Ascending aorta (tissue), 2 donors: ENCODE data around the gene C15orf40. TPM values are rescaled to one million over a fixed set of nuclear protein-coding genes. Genes with fewer than 3 reads are reported as not detected.
"Not testable (repeated sequence)": the region's sequence is repeated elsewhere in the genome, so short reads cannot be mapped to it uniquely, and the experiment has no call there.

Experiments
- DNase-seq, 2 donors: peaks; one replicate each; pipeline ENCODE4 v3.0.0-alpha.2; 2019; ENCODE audit warnings: low spot score in 2 of 2
- H3K27ac ChIP-seq, 2 donors: fragments of 200-600 bp; sonication (generic); one replicate each; pipeline ENCODE4 v1.5.1; 2016 to 2017; ENCODE audit warnings: mild to moderate bottlenecking in 1 of 2
- H3K27me3 ChIP-seq: fragments of 200-600 bp; sonication (generic); one replicate; pipeline ENCODE4 v1.5.1; 2017
- H3K36me3 ChIP-seq, 2 donors: fragments of 200-600 bp; sonication (generic); one replicate each; pipeline ENCODE4 v1.5.1; 2016
- H3K4me1 ChIP-seq, 2 donors: fragments of 200-600 bp; sonication (generic); one replicate each; pipeline ENCODE4 v1.5.1; 2016 to 2017; ENCODE audit warnings: mild to moderate bottlenecking in 1 of 2
- H3K4me3 ChIP-seq, 2 donors: fragments of 200-600 bp; sonication (generic); one replicate each; pipeline ENCODE4 v1.5.1; 2016 to 2017; ENCODE audit warnings: mild to moderate bottlenecking in 1 of 2
- H3K9me3 ChIP-seq, 2 donors: fragments of 200-600 bp; sonication (generic); one replicate each; pipeline ENCODE4 v1.5.1; 2016
- intact Hi-C: fragments of 100-400 bp; cut with DNase I; formaldehyde crosslinking; loops from one replicate; pipeline ENCODE4 v1.15.1; 2023
- total RNA-seq: library from RNA; depleted of rRNA; stranded (reverse); fragments of >200 nt; gene quantifications from one replicate; pipeline ENCODE4 v1.1.0, GENCODE V29; 2016
- TF ChIP-seq, protein P1 (sequence below), 3 experiments: fragments of 200-600 bp in 2 of 3; fragments of 450-650 bp in 1 of 3; sonication (generic) in 2 of 3; IDR thresholded peaks; one replicate each; pipeline ENCODE4 v1.5.1; 2016 to 2019; ENCODE audit warnings: antibody characterized with exemption in 3 of 3, mild to moderate bottlenecking in 1 of 3, moderate library complexity in 1 of 3

The C15orf40 gene
- total RNA-seq, 1 donor from 2014 or later, result 1.3 TPM

DNA sequence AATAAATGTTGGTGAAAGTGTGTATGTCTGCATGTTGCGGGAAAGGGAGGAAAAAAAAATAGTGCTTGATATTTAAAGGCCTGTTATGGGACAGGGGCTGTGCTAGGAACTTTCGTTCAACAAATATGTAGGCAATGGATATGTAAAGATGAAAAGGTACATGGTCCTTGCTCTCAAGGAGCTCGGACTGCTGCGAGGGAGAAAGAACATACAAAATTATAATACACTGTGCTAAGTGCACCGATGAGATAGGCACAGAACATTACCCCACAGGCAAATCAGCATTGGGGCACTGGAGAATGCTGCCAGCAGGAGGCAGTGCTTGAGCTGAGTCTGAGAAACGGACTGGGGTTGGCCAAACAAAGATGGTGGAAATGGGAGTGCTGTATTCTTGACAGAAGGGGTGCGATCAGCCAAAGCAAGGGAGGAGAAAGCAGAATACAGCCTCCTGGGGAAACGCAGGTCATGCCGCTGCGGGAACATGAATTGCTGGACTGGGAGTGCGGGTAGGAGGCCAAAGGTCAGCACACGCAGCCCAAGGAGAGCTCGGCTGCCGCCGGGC is 649 bp downstream of the C15orf40 start:
- Histone ChIP-seq H3K4me1 (peaks cover 9 to 15% of the 10 kb centered on the region in 2 donors), H3K36me3 (peaks cover 25 to 30% of the 10 kb centered on the region in 2 donors), H3K4me3 (peak overlapping the region; percentile 87 to 96), H3K27me3 (no peaks in the 10 kb centered on the region), H3K27ac (peak overlapping the region; percentile 74 to 79), H3K9me3 (no peaks in the 10 kb centered on the region)
- DNase-seq, result peak; percentile 23 to 83
- TF ChIP-seq, protein P1, sequence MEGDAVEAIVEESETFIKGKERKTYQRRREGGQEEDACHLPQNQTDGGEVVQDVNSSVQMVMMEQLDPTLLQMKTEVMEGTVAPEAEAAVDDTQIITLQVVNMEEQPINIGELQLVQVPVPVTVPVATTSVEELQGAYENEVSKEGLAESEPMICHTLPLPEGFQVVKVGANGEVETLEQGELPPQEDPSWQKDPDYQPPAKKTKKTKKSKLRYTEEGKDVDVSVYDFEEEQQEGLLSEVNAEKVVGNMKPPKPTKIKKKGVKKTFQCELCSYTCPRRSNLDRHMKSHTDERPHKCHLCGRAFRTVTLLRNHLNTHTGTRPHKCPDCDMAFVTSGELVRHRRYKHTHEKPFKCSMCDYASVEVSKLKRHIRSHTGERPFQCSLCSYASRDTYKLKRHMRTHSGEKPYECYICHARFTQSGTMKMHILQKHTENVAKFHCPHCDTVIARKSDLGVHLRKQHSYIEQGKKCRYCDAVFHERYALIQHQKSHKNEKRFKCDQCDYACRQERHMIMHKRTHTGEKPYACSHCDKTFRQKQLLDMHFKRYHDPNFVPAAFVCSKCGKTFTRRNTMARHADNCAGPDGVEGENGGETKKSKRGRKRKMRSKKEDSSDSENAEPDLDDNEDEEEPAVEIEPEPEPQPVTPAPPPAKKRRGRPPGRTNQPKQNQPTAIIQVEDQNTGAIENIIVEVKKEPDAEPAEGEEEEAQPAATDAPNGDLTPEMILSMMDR (IDR thresholded peaks at IDR 0.05), result peak; percentile 52 to 57 (median 54)
- intact Hi-C loops, result loop anchor here (1.0 to 5.0 kb wide), 4 partner anchors 24 to 196 kb away; partner anchors contain the start of genes BTBD1, HDGFL3 and RAMAC

DNA sequence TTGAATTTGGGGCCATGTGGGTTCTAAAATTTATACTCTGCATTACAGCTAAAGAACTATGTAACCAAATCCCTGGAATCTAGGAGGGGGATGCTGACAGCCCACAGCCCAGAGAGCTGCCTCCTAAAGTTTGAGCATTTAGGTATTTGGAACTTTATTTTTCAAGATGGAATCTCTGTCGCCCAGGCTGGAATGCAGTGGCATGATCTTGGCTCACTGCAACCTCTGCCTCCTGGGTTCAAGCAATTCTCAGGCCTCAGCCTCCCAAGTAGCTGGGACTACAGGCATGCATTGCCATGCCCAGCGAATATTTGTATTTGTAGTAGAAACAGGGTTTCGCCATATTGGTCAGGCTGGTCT is 10.8 kb downstream of the C15orf40 start:
- not testable (repeated sequence) for H3K27ac ChIP-seq, DNase-seq, H3K27me3 ChIP-seq, H3K4me3 ChIP-seq, H3K9me3 ChIP-seq, H3K4me1 ChIP-seq, H3K36me3 ChIP-seq
- intact Hi-C loops, result loop anchor here (5.0 kb wide), 1 partner anchor 458 kb away; the partner anchor contains the start of gene RPS17

DNA sequence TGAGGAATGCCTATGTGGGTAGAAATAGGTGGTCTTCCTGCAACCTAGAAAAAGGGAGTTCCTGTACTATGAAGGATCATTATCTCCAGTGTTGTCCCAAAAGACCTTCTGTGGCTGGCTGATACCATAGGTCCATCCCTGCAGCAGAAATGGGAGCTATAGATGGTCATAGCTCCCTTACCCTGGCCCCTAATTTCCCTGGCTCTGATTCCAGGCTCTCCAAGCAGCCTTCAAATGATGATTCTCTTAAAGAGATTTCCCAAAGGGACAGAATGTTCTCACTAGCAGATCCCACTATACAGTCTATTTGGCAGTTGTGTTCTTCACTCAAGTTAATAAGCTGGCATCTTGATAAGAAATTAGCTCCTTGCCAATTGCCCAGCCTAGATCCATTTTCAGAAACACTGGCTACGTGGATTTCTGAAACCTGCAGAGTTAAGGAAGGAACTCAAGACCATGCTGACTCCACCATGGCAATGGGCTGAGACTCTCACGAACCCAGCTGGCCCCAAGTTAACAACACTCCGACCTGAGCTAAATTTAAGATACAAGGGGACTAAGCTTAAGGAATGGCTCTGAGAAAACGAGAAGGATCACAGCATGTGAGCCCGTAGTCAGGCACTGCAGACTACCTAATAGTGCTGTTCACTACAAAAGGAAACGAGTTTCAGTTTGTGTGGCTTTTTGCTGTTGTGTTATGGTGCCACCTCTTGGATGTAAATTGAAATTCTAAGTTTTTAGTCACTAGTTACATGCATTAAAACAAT is 11.4 kb downstream of the C15orf40 start:
- TF ChIP-seq, protein P1 (IDR thresholded peaks at IDR 0.05), result peak in 2 of 3 experiments; percentile 39 to 49
- Histone ChIP-seq H3K9me3 (no peaks in the 10 kb centered on the region), H3K4me3 (peak overlapping the region; percentile 28 to 44), H3K27ac (peak overlapping the region in 1 of 2 donors; percentile 24), H3K27me3 (no peaks in the 10 kb centered on the region), H3K36me3 (peaks cover 0 to 4% of the 10 kb centered on the region in 2 donors), H3K4me1 (peaks cover 0 to 3% of the 10 kb centered on the region in 2 donors)
- DNase-seq, result no peak
- intact Hi-C loops, result loop anchor here (5.0 kb wide), 1 partner anchor 458 kb away; the partner anchor contains the start of gene RPS17

DNA sequence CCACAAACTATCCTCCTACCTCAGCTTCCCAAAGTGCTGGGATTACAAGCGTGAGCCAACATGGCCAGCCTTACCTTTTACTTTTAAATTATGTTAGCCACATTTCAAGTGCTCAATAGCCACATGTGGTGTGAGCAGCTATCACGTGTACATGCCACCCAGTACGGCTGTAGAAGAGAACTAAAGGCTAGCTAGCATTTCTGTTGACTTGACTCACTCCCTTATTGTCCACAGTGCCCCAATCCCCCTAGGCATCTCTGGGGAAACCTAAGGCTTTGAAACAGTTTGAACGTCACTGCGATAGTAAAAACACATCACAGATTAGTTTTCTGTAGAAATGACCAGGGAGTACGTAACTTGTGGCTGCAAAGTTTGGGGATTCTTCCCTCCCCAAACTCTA is 12.0 kb downstream of the C15orf40 start:
- TF ChIP-seq, protein P1 (IDR thresholded peaks at IDR 0.05), result no peak
- intact Hi-C loops, result no loop called here
- H3K27ac ChIP-seq, result no peak overlapping the region

DNA sequence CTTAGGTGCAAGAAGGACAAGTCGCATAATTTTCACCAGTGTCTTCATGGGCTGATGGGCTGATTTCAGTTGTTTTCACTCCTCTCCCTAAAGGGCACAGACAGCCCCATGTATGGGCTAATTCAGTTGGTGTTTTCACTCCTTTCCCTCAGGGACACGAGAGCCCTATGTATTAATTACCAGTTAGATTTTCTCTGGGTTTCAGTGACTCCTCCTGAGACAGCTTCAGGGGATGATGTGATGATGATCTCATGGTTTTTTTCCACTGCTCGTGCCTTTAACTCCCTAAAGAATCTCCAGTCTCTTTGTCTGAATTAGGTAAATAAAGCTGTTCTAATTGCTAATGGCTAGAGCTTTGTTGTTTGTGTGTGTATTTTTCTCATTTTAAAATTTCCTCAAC is 15.5 kb downstream of the C15orf40 start:
- H3K27me3 ChIP-seq, result no peaks in the 10 kb centered on the region
- H3K27ac ChIP-seq, result no peak overlapping the region
- intact Hi-C loops, result no loop called here
- H3K4me1 ChIP-seq, result peaks cover 0 to 3% of the 10 kb centered on the region in 2 donors
- no peaks in the 10 kb centered on the region for H3K9me3 ChIP-seq
- peaks cover 0 to 8% of the 10 kb centered on the region in 2 donors for H3K36me3 ChIP-seq
- no peak overlapping the region for H3K4me3 ChIP-seq
- DNase-seq, result no peak
- TF ChIP-seq, protein P1 (IDR thresholded peaks at IDR 0.05), result no peak

More for the DNA sequence above, 12.0 kb downstream of the C15orf40 start:
- Histone ChIP-seq H3K4me3 (no peak overlapping the region), H3K9me3 (no peaks in the 10 kb centered on the region), H3K27me3 (no peaks in the 10 kb centered on the region), H3K4me1 (peaks cover 0 to 3% of the 10 kb centered on the region in 2 donors), H3K36me3 (peaks cover 0 to 4% of the 10 kb centered on the region in 2 donors)
- no peak for DNase-seq

DNA sequence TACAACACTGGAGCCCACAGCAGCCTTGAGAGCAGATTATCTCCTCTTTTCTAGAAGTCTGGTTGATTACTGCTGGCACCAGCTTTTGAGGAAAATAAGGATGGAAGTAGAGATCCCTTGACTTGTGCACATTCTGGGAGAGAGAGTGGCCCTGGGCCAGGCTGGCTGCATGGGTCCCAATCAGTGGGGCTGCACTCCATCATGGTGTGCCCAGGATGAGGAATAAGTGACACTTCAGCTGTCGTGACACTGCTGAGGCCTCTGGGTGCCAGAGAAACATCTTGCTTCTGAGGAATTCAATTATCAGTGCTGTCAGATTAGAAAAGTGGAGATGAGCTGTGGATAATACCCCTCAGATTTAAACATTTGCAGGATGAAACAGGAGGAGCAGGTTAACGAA is 16.4 kb downstream of the C15orf40 start:
- intact Hi-C loops, result no loop called here

More for the DNA sequence above, 16.4 kb downstream of the C15orf40 start:
- Histone ChIP-seq H3K4me1 (peaks cover 0 to 1% of the 10 kb centered on the region in 2 donors), H3K27ac (no peak overlapping the region), H3K4me3 (no peak overlapping the region), H3K27me3 (no peaks in the 10 kb centered on the region), H3K9me3 (no peaks in the 10 kb centered on the region), H3K36me3 (peaks cover 0 to 12% of the 10 kb centered on the region in 2 donors)
- no peak for DNase-seq
- TF ChIP-seq, protein P1 (IDR thresholded peaks at IDR 0.05), result no peak
